SK-N-SH (cell line): Measurements from ENCODE around the gene GLCCI1. TPM values are rescaled to one million over a fixed set of nuclear protein-coding genes. Genes with fewer than 3 reads are reported as not detected.

ENCODE experiments used
- CTCF ChIA-PET: fragments of 300-600, 350-600 bp; formaldehyde crosslinking; extraction: SDS; loops from one replicate; lab custom pipeline; 2021; lab: Yijun Ruan, JAX
- POLR2A ChIA-PET: fragments of 350-600 bp; sonication (Branson Sonifier 250); formaldehyde crosslinking; extraction: SDS; loops from one replicate; lab custom pipeline; 2020; ENCODE audit warnings: antibody characterized with exemption, inconsistent platforms; lab: Yijun Ruan, JAX
- DNase-seq: peaks from one replicate; pipeline ENCODE4 v3.0.0; 2012
- H2AFZ ChIP-seq: fragments of 200-600 bp; sonication (generic); 2 replicates; pipeline ENCODE4 v1.8.1; 2016; ENCODE audit warnings: antibody characterized with exemption, mild to moderate bottlenecking, low read depth
- H3F3A ChIP-seq: fragments of 200-600 bp; sonication (generic); replicated peaks from 2 replicates; pipeline ENCODE3; 2016; ENCODE audit warnings: antibody characterized with exemption, mild to moderate bottlenecking; ENCODE audit not compliant: insufficient read depth
- H3K27ac ChIP-seq, 2 experiments: fragments of 200-500 bp in 1 of 2; fragments of 200-600 bp in 1 of 2; sonication (Bioruptor generic) in 1 of 2; sonication (generic), shearing (Covaris generic) in 1 of 2; 2 replicates each; pipeline versions ENCODE4 v1.5.1 to v1.6.1; 2014 to 2016; ENCODE audit warnings: low read depth in 2 of 2, inconsistent platforms in 1 of 2, low read length in 1 of 2, mild to moderate bottlenecking in 1 of 2, mixed read lengths in 1 of 2
- H3K27me3 ChIP-seq: fragments of 200-600 bp; sonication (generic), shearing (Covaris generic); 2 replicates; pipeline ENCODE4 v1.6.1; 2016; ENCODE audit warnings: mixed run types; ENCODE audit not compliant: insufficient read depth
- H3K36me3 ChIP-seq, 2 experiments: fragments of 200-500 bp in 1 of 2; fragments of 200-600 bp in 1 of 2; sonication (Bioruptor generic) in 1 of 2; sonication (generic) in 1 of 2; replicated peaks in 1 of 2; 2 replicates each; pipeline versions ENCODE3 to v1.5.1; 2014 to 2016; ENCODE audit warnings: low read length in 1 of 2, mild to moderate bottlenecking in 1 of 2; ENCODE audit not compliant: insufficient read depth in 2 of 2, control insufficient read depth in 1 of 2
- H3K4me1 ChIP-seq, 2 experiments: fragments of 200-500 bp in 1 of 2; fragments of 200-600 bp in 1 of 2; sonication (Bioruptor generic) in 1 of 2; sonication (generic), shearing (Covaris generic) in 1 of 2; 2 replicates each; pipeline versions ENCODE4 v1.5.1 to v1.6.1; 2014 to 2016; ENCODE audit warnings: low read depth in 1 of 2, low read length in 1 of 2, mixed run types in 1 of 2; ENCODE audit not compliant: insufficient read depth in 2 of 2, control insufficient read depth in 1 of 2
- H3K4me2 ChIP-seq: fragments of 200-600 bp; sonication (generic), shearing (Covaris generic); 2 replicates; pipeline ENCODE4 v1.6.1; 2017; ENCODE audit warnings: mixed run types
- H3K4me3 ChIP-seq, 2 experiments: fragments of 200-500 bp in 1 of 2; fragments of 200-600 bp in 1 of 2; sonication (Bioruptor generic) in 1 of 2; sonication (generic), shearing (Covaris generic) in 1 of 2; 2 replicates each; pipeline versions ENCODE4 v1.5.1 to v1.8.1; 2014 to 2016; ENCODE audit warnings: low read depth in 2 of 2, inconsistent platforms in 1 of 2, low read length in 1 of 2, mild to moderate bottlenecking in 1 of 2, mixed read lengths in 1 of 2, moderate library complexity in 1 of 2
- H3K79me2 ChIP-seq: fragments of 200-600 bp; sonication (generic); 2 replicates; pipeline ENCODE4 v1.8.1; 2017; ENCODE audit warnings: mild to moderate bottlenecking; ENCODE audit not compliant: insufficient read depth
- H3K9ac ChIP-seq: fragments of 200-600 bp; sonication (generic); 2 replicates; pipeline ENCODE4 v1.6.1; 2017; ENCODE audit warnings: mixed run types
- H3K9me2 ChIP-seq: fragments of 200-600 bp; sonication (generic); 2 replicates; pipeline ENCODE4 v1.6.1; 2017; ENCODE audit warnings: mixed run types
- H3K9me3 ChIP-seq: fragments of 200-600 bp; sonication (generic); 2 replicates; pipeline ENCODE4 v1.6.1; 2017; ENCODE audit warnings: mixed run types, mild to moderate bottlenecking, moderate library complexity
- H4K20me1 ChIP-seq: fragments of 200-600 bp; sonication (generic); 2 replicates; pipeline ENCODE4 v1.6.1; 2017; ENCODE audit warnings: mild to moderate bottlenecking, mixed run types; ENCODE audit not compliant: insufficient read depth
- CHD2 ChIP-seq: fragments of 150-350 bp; IDR thresholded peaks from 2 replicates; pipeline ENCODE4 v1.6.1; 2018; ENCODE audit warnings: low read length; ENCODE audit not compliant: partially characterized antibody
- ELF1 ChIP-seq: IDR thresholded peaks from 2 replicates; pipeline ENCODE4 v1.4.0; 2012
- EZH2phosphoT487 ChIP-seq: fragments of 200-600 bp; sonication (generic); IDR thresholded peaks from 2 replicates; pipeline ENCODE4 v1.6.1; 2017; ENCODE audit warnings: low read depth, mixed run types, mild to moderate bottlenecking, antibody characterized with exemption, moderate library complexity, borderline replicate concordance
- FOXM1 ChIP-seq: IDR thresholded peaks from 2 replicates; pipeline ENCODE4 v1.4.0; 2012; ENCODE audit warnings: low read depth, mild to moderate bottlenecking
- GABPA ChIP-seq: IDR thresholded peaks from 2 replicates; pipeline ENCODE4 v1.4.0; 2012; ENCODE audit warnings: low read depth, mild to moderate bottlenecking
- GATA2 ChIP-seq: sonication (generic); formaldehyde crosslinking; IDR thresholded peaks from 2 replicates; pipeline ENCODE4 v1.5.0; 2020; ENCODE audit warnings: mild to moderate bottlenecking, missing genetic modification reagents
- JUND ChIP-seq: IDR thresholded peaks from 2 replicates; pipeline ENCODE4 v1.4.0; 2012
- MEF2A ChIP-seq: IDR thresholded peaks from 2 replicates; pipeline ENCODE4 v1.4.0; 2012; ENCODE audit warnings: low read depth, borderline replicate concordance
- NFIC ChIP-seq: IDR thresholded peaks from 2 replicates; pipeline ENCODE4 v1.4.0; 2012; ENCODE audit warnings: borderline replicate concordance
- RCOR1 ChIP-seq: fragments of 150-350 bp; IDR thresholded peaks from 2 replicates; pipeline ENCODE4 v1.6.1; 2017; ENCODE audit warnings: antibody characterized with exemption, low read length
- RFX5 ChIP-seq: IDR thresholded peaks from 2 replicates; pipeline ENCODE4 v1.6.1; 2012; ENCODE audit warnings: mild to moderate bottlenecking, improper control_type of control experiment, low read length
- TAF1 ChIP-seq: IDR thresholded peaks from 2 replicates; pipeline ENCODE4 v1.6.1; 2012; ENCODE audit warnings: low read depth, mild to moderate bottlenecking, low read length, moderate library complexity, borderline replicate concordance
- YY1 ChIP-seq: IDR thresholded peaks from 2 replicates; pipeline ENCODE4 v1.4.0; 2012; ENCODE audit warnings: low read depth, mild to moderate bottlenecking
- WGBS: methylation state at CpG from one replicate; pipeline ENCODE4 v1.1.6; 2017; ENCODE audit warnings: low lambda C conversion rate; 5-methylcytosine and 5-hydroxymethylcytosine counted together
- polyA plus RNA-seq, 3 experiments: library from polyadenylated mRNA; depleted of rRNA; stranded (reverse); fragments of >200 nt; gene quantifications; 2 replicates each; pipeline ENCODE4 v1.2.3, GENCODE V29; 2012
- TF ChIP-seq, protein P1 (sequence below): IDR thresholded peaks from 2 replicates; pipeline ENCODE4; 2012
- TF ChIP-seq, protein P2 (sequence below): IDR thresholded peaks from 2 replicates; pipeline ENCODE4 v1.4.0; 2012; ENCODE audit warnings: low read depth
- TF ChIP-seq, protein P3 (sequence below): fragments of 150-350 bp; IDR thresholded peaks from 2 replicates; pipeline ENCODE4 v1.6.1; 2016; ENCODE audit warnings: mild to moderate bottlenecking, low read depth, low read length
- TF ChIP-seq, protein P4 (sequence below): IDR thresholded peaks from 2 replicates; pipeline ENCODE4 v1.6.1; 2012; ENCODE audit warnings: mild to moderate bottlenecking, low read depth, low read length, moderate library complexity

Gene GLCCI1
- polyA plus RNA-seq, 1 of the 3 experiments (the other 2 are of a cell fraction) = 5.5 TPM

DNA sequence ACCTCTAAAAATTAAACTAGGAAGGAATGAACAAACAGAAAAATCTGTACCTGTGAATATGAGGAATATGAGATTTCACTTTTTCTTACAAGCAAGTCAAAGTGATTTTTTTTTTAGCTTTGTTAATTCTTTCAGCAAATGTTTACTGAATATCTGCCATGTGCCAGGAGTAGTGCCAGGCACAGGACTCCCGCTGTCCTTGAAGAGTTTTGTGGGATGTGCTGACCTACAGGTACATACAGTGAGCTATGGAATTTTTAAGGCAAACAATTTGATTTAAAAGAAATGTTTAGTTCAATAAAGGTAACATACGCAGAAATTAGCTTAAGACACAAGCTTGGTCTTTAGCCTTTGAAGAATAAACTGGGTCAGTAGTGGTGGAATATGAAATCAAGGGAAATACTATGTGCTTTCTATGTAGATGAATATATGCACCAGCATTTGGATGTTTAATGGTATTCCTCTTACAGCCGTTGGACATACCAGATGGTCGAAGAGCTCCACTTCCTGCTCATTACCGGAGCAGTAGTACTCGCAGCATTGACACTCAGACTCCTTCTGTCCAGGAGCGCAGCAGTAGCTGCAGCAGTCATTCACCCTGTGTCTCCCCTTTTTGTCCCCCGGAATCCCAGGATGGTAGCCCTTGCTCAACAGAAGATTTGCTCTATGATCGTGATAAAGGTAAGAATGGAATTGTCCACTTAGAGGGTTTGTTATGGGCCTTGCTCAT, 102.0 kb downstream of the GLCCI1 start:
- TF ChIP-seq GATA2 (CRISPR knock-in tag) (no peak), RFX5 (no peak), EZH2phosphoT487 (no peak), GABPA (no peak), NFIC (no peak), FOXM1 (no peak)
- TF ChIP-seq, protein P1, sequence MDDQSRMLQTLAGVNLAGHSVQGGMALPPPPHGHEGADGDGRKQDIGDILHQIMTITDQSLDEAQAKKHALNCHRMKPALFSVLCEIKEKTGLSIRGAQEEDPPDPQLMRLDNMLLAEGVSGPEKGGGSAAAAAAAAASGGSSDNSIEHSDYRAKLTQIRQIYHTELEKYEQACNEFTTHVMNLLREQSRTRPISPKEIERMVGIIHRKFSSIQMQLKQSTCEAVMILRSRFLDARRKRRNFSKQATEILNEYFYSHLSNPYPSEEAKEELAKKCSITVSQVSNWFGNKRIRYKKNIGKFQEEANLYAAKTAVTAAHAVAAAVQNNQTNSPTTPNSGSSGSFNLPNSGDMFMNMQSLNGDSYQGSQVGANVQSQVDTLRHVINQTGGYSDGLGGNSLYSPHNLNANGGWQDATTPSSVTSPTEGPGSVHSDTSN = no peak
- TF ChIP-seq, protein P2, sequence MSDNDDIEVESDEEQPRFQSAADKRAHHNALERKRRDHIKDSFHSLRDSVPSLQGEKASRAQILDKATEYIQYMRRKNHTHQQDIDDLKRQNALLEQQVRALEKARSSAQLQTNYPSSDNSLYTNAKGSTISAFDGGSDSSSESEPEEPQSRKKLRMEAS = no peak
- no peak overlapping the region for H3K27ac ChIP-seq
- H4K20me1 ChIP-seq = peaks cover 3% of the 10 kb centered on the region; the same call in 1 of the 2 replicates
- WGBS = 89% methylated on average over 9 of the region's 9 CpGs
- ChIA-PET POLR2A (no interaction called here), CTCF (interaction anchor here (0.6 to 1.2 kb wide), 3 partner anchors 20 to 389 kb away, joined by 3 to 5 read pairs (median 3); no protein-coding TSS in a partner anchor)
- H3K79me2 ChIP-seq = no peaks in the 10 kb centered on the region
- H3K9me2 ChIP-seq = no peaks in the 10 kb centered on the region; the same call in 1 of the 2 replicates
- H3K4me3 ChIP-seq = no peak overlapping the region
- no peaks in the 10 kb centered on the region for H3K27me3 ChIP-seq
- DNase-seq = no peak
- peaks cover 7 to 37% of the 10 kb centered on the region in 2 experiments for H3K36me3 ChIP-seq
- H3F3A ChIP-seq = peaks cover 18% of the 10 kb centered on the region
- no peak overlapping the region for H2AFZ ChIP-seq
- H3K9me3 ChIP-seq = no peaks in the 10 kb centered on the region
- H3K4me2 ChIP-seq = no peak overlapping the region
- H3K9ac ChIP-seq = no peak overlapping the region
- H3K4me1 ChIP-seq = peaks cover 2 to 8% of the 10 kb centered on the region in 2 experiments; a peak in 3 of 4 replicates

DNA sequence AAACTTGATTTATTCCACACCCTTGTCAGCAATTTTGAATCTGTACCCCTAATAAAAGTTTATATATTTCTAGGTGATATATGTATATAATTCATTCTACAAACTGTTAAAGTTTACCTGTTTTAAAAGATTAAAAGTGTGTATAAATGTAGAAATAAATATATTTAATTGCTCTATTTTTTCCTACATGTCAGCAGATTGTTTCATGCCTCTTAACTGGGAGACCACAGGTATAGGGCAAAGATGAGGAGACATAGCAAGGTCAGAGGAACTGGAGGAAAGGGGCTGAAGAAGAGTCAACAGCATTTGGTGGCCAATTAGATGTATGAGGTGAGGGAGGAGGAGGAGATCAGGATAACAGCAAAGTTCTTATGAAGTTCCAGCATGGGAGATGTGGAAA, 109.8 kb downstream of the GLCCI1 start:
- TF ChIP-seq RCOR1 = no peak
- H3F3A ChIP-seq = peaks cover 4% of the 10 kb centered on the region
- peaks cover 6 to 55% of the 10 kb centered on the region in 2 experiments for H3K36me3 ChIP-seq
- DNase-seq = no peak
- no peaks in the 10 kb centered on the region; the same call in 1 of the 2 replicates for H3K9me2 ChIP-seq
- no peaks in the 10 kb centered on the region for H3K9me3 ChIP-seq
- H3K27ac ChIP-seq = no peak overlapping the region
- CTCF ChIA-PET = no interaction called here
- POLR2A ChIA-PET = no interaction called here
- no peak overlapping the region for H3K4me3 ChIP-seq
- H3K4me1 ChIP-seq = peaks cover 0 to 3% of the 10 kb centered on the region in 2 experiments; a peak in 2 of 4 replicates
- no peaks in the 10 kb centered on the region for H4K20me1 ChIP-seq
- no peak overlapping the region for H3K4me2 ChIP-seq
- H3K27me3 ChIP-seq = no peaks in the 10 kb centered on the region
- no peak overlapping the region for H3K9ac ChIP-seq
- H3K79me2 ChIP-seq = no peaks in the 10 kb centered on the region
- no peak overlapping the region for H2AFZ ChIP-seq

DNA sequence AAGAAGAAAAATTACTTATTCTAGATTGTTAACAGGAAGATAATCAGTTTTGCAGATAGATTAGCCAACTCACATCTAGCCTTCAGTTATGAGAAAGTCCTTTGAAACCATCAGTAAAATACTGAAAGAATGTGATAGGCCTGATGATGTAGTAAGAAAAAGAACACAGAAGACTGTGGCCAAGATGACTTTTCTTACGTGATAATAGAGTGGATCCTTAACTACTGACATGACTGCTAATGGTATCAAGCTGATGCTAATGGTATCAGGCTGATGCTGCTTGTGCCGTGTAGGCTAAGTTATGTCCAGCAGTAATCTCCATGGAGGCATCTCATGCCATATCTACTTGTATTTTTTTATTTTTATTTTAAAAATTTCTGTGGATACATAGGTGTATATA, 114.2 kb downstream of the GLCCI1 start:
- no peaks in the 10 kb centered on the region for H3K27me3 ChIP-seq
- no peak overlapping the region for H3K4me3 ChIP-seq
- ChIA-PET CTCF (no interaction called here), POLR2A (no interaction called here)
- no peak overlapping the region for H3K27ac ChIP-seq
- H3K9ac ChIP-seq = no peak overlapping the region
- no peaks in the 10 kb centered on the region for H4K20me1 ChIP-seq
- H3K4me2 ChIP-seq = no peak overlapping the region
- H3K4me1 ChIP-seq = peaks cover 0 to 3% of the 10 kb centered on the region in 2 experiments; a peak in 2 of 4 replicates
- peaks cover 8 to 69% of the 10 kb centered on the region in 2 experiments for H3K36me3 ChIP-seq
- H3F3A ChIP-seq = no peaks in the 10 kb centered on the region
- no peaks in the 10 kb centered on the region for H3K79me2 ChIP-seq
- WGBS = 90% methylated on average over 2 of the region's 2 CpGs
- H3K9me3 ChIP-seq = no peaks in the 10 kb centered on the region
- no peak overlapping the region for H2AFZ ChIP-seq
- no peak for DNase-seq
- H3K9me2 ChIP-seq = no peaks in the 10 kb centered on the region
- TF ChIP-seq, protein P3, sequence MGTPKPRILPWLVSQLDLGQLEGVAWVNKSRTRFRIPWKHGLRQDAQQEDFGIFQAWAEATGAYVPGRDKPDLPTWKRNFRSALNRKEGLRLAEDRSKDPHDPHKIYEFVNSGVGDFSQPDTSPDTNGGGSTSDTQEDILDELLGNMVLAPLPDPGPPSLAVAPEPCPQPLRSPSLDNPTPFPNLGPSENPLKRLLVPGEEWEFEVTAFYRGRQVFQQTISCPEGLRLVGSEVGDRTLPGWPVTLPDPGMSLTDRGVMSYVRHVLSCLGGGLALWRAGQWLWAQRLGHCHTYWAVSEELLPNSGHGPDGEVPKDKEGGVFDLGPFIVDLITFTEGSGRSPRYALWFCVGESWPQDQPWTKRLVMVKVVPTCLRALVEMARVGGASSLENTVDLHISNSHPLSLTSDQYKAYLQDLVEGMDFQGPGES = no peak
- TF ChIP-seq, protein P4, sequence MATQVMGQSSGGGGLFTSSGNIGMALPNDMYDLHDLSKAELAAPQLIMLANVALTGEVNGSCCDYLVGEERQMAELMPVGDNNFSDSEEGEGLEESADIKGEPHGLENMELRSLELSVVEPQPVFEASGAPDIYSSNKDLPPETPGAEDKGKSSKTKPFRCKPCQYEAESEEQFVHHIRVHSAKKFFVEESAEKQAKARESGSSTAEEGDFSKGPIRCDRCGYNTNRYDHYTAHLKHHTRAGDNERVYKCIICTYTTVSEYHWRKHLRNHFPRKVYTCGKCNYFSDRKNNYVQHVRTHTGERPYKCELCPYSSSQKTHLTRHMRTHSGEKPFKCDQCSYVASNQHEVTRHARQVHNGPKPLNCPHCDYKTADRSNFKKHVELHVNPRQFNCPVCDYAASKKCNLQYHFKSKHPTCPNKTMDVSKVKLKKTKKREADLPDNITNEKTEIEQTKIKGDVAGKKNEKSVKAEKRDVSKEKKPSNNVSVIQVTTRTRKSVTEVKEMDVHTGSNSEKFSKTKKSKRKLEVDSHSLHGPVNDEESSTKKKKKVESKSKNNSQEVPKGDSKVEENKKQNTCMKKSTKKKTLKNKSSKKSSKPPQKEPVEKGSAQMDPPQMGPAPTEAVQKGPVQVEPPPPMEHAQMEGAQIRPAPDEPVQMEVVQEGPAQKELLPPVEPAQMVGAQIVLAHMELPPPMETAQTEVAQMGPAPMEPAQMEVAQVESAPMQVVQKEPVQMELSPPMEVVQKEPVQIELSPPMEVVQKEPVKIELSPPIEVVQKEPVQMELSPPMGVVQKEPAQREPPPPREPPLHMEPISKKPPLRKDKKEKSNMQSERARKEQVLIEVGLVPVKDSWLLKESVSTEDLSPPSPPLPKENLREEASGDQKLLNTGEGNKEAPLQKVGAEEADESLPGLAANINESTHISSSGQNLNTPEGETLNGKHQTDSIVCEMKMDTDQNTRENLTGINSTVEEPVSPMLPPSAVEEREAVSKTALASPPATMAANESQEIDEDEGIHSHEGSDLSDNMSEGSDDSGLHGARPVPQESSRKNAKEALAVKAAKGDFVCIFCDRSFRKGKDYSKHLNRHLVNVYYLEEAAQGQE = no peak
- TF ChIP-seq YY1 = no peak
- no peak for TF ChIP-seq ELF1
- no peak for TF ChIP-seq JUND
- TF ChIP-seq TAF1 = no peak
- TF ChIP-seq CHD2 = no peak
- no peak for TF ChIP-seq NFIC
- TF ChIP-seq MEF2A = no peak
